Measurements from ENCODE around the gene CEBPA. TPM values are rescaled to one million over a fixed set of nuclear protein-coding genes. Genes with fewer than 3 reads are reported as not detected.

The CEBPA gene
- total and polyA plus RNA-seq, 7 donors: 2.9 to 64.3 (median 16.1) TPM

GRCh38 chr19:33304371-33304759 is 2.0 kb upstream of the CEBPA start:
- H3K4me3 ChIP-seq: peak overlapping the region; percentile 57 to 83 (median 63)
- TF ChIP-seq, protein P1, sequence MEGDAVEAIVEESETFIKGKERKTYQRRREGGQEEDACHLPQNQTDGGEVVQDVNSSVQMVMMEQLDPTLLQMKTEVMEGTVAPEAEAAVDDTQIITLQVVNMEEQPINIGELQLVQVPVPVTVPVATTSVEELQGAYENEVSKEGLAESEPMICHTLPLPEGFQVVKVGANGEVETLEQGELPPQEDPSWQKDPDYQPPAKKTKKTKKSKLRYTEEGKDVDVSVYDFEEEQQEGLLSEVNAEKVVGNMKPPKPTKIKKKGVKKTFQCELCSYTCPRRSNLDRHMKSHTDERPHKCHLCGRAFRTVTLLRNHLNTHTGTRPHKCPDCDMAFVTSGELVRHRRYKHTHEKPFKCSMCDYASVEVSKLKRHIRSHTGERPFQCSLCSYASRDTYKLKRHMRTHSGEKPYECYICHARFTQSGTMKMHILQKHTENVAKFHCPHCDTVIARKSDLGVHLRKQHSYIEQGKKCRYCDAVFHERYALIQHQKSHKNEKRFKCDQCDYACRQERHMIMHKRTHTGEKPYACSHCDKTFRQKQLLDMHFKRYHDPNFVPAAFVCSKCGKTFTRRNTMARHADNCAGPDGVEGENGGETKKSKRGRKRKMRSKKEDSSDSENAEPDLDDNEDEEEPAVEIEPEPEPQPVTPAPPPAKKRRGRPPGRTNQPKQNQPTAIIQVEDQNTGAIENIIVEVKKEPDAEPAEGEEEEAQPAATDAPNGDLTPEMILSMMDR (IDR thresholded peaks at IDR 0.05): no peak
- TF ChIP-seq POLR2AphosphoS5 (IDR thresholded peaks at IDR 0.05): no peak
- TF ChIP-seq EP300 (IDR thresholded peaks at IDR 0.05): no peak
- no peak for TF ChIP-seq POLR2A (IDR thresholded peaks at IDR 0.05)
- peaks cover 0 to 46% (median 37%) of the 10 kb centered on the region in 4 donors for H3K4me1 ChIP-seq
- H3K9me3 ChIP-seq: no peaks in the 10 kb centered on the region
- H3K27me3 ChIP-seq: peaks cover 7 to 22% (median 11%) of the 10 kb centered on the region in 3 donors
- peak; percentile 65 for DNase-seq
- intact Hi-C loops (cut with DNase I): loop anchor here (5.0 kb wide), 4 partner anchors 67 to 218 kb away; partner anchors contain the start of gene PEPD
- whole genome bisulfite sequencing, 2 donors: 17 to 61% methylated on average over 13 of the region's 13 CpGs
- peak overlapping the region; percentile 85 to 91 (median 86) for H3K27ac ChIP-seq
- no peaks in the 10 kb centered on the region for H3K36me3 ChIP-seq

DNA sequence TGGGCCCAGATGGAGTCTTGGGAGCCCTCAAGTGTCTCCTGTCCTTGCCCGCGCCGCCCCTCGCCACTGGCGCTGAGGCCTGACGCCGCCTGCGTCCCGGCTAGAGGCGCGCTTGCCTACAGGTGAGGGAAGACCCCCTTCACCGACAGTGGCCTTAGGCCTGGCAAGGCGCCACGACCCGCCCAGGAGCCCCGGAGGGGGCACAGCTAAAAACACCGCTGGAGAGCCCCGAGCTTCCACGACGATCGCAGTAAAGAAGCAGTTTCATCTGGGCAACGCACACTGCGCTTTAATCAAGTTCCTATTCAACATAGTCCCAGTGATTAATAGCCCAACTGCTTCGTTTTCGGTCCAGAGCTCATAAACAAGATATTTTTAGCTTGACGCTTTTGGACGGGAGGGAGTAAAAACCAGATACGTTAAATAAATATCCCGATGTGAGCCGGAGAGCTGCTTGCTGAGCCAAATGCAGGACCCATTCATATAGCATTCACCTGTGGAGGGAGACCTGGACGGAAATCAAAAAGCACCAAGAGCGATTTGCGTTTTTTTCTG is 1.5 kb upstream of the CEBPA start:
- Histone ChIP-seq H3K9me3 (no peaks in the 10 kb centered on the region), H3K27me3 (peaks cover 7 to 27% (median 11%) of the 10 kb centered on the region in 3 donors), H3K4me3 (peak overlapping the region; percentile 57 to 83 (median 63)), H3K4me1 (peaks cover 0 to 50% (median 37%) of the 10 kb centered on the region in 4 donors), H3K36me3 (no peaks in the 10 kb centered on the region), H3K27ac (peak overlapping the region; percentile 85 to 91 (median 86))
- DNase-seq: peak; percentile 74
- intact Hi-C loops (cut with DNase I): loop anchor here (1.0 to 5.0 kb wide), 6 partner anchors 67 to 218 kb away; partner anchors contain the start of genes CEBPG, LRP3 and PEPD
- TF ChIP-seq, protein P1 (IDR thresholded peaks at IDR 0.05): no peak
- peak in 1 of 4 donors; percentile 54 for TF ChIP-seq EP300 (IDR thresholded peaks at IDR 0.05)
- TF ChIP-seq POLR2AphosphoS5 (IDR thresholded peaks at IDR 0.05): peak; percentile 54 to 78 (median 74)
- 2 to 9% methylated on average over 33 of the region's 33 CpGs for WGBS, 2 donors

DNA sequence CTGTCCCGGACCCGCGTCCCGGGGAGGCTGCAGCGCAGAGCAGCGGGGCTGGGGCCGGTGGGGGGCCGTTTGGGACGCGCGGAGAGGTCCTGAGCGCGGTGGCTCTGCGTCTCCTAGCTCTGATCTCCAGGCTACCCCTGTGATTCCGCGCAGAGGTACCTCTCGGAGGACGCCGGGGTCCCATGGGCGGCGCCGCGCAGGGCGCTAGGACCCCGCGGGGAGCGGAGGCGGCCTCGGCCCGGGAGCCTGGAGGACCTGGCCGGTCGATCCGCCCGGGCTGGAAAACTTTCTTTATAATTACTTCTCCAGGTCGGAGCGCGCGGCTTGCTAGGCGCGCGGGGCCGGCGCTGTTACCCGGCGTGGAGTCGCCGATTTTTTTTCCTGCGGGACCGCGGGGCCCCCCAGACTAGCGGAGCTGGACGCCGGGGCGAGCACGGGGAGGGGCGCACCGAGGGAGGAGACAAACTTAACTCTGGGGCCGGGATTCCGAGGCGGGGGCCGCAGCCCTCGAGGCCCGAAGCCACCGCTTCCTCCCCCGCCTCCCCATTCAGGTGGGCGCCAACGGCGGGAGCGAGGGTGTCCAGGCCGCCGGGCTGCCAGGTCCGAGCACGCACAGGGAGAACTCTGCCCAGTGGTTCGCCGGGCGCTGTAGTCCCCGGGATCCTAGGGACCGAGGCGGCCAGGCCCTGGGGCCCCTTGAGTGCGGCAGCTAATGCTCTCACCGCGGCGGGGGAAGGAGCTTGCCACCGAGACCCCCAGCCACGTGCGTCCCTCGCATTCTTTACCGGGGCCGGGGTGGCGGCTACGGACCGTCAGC is 848 bp upstream of the CEBPA start:
- intact Hi-C loops (cut with DNase I): loop anchor here (1.0 to 5.0 kb wide), 6 partner anchors 66 to 219 kb away; partner anchors contain the start of genes CEBPG, LRP3 and PEPD

GRCh38 chr19:33301900-33302174 is 497 bp downstream of the CEBPA start:
- no peak for DNase-seq
- 0 to 1% methylated on average over 41 of the region's 41 CpGs for WGBS, 2 donors
- peak overlapping the region; percentile 28 to 83 (median 63) for H3K4me3 ChIP-seq
- H3K27ac ChIP-seq: peak overlapping the region; percentile 84 to 91 (median 86)
- intact Hi-C loops (cut with DNase I): loop anchor here (2.0 to 5.0 kb wide), 5 partner anchors 65 to 220 kb away; partner anchors contain the start of genes LRP3 and PEPD
- no peaks in the 10 kb centered on the region for H3K36me3 ChIP-seq
- H3K9me3 ChIP-seq: no peaks in the 10 kb centered on the region
- peaks cover 0 to 50% (median 37%) of the 10 kb centered on the region in 4 donors for H3K4me1 ChIP-seq
- H3K27me3 ChIP-seq: peaks cover 7 to 36% (median 11%) of the 10 kb centered on the region in 3 donors
- TF ChIP-seq, protein P1 (IDR thresholded peaks at IDR 0.05): no peak
- no peak for TF ChIP-seq POLR2A (IDR thresholded peaks at IDR 0.05)
- TF ChIP-seq EP300 (IDR thresholded peaks at IDR 0.05): no peak
- no peak for TF ChIP-seq POLR2AphosphoS5 (IDR thresholded peaks at IDR 0.05)

More for the DNA sequence above, 848 bp upstream of the CEBPA start:
- Histone ChIP-seq H3K4me3 (peak overlapping the region; percentile 57 to 83 (median 63)), H3K4me1 (peaks cover 0 to 50% (median 37%) of the 10 kb centered on the region in 4 donors), H3K9me3 (no peaks in the 10 kb centered on the region), H3K27ac (peak overlapping the region; percentile 85 to 91 (median 86)), H3K27me3 (peaks cover 7 to 33% (median 11%) of the 10 kb centered on the region in 3 donors), H3K36me3 (no peaks in the 10 kb centered on the region)
- TF ChIP-seq POLR2AphosphoS5 (IDR thresholded peaks at IDR 0.05) (peak in 1 of 4 donors; percentile 5), POLR2A (IDR thresholded peaks at IDR 0.05) (no peak)
- WGBS, 2 donors: 1% methylated on average over 92 of the region's 92 CpGs
- peak; percentile 81 for DNase-seq
